ENCODE data around the gene CEP41.

GRCh38 chr7:130401578-130401977 is 39.2 kb downstream of the CEP41 start:
- TF ChIP-seq CTCF (IDR thresholded peaks at IDR 0.05): no peak
- TF ChIP-seq ZBTB43 (CRISPR knock-in tag; IDR thresholded peaks at IDR 0.05): no peak
- no peak for TF ChIP-seq ELF4 (CRISPR knock-in tag; IDR thresholded peaks at IDR 0.05; ENCODE audit: low read depth)
- TF ChIP-seq ZNF138 (CRISPR knock-in tag; conservative IDR thresholded peaks at IDR 0.05): no peak
- no peak for TF ChIP-seq FOXP1 (CRISPR knock-in tag; IDR thresholded peaks at IDR 0.05; ENCODE audit: borderline replicate concordance)
